Endodermal cell (in vitro differentiated cells): ENCODE measurements around the gene ALKBH1. TPM values are rescaled to one million over a fixed set of nuclear protein-coding genes. Genes with fewer than 3 reads are reported as not detected.

Experiments
- DNase-seq: peaks from one replicate; pipeline ENCODE4 v3.0.0-alpha.2; 2017
- H3K27ac ChIP-seq: 2 replicates; pipeline ENCODE4 v1.5.1; 2013; ENCODE audit warnings: mild to moderate bottlenecking, low read depth, low read length, moderate library complexity
- H3K27me3 ChIP-seq: 2 replicates; pipeline ENCODE4 v1.6.1; 2013; ENCODE audit warnings: mild to moderate bottlenecking, low read length, moderate library complexity; ENCODE audit not compliant: insufficient read depth, control insufficient read depth, poor library complexity, severe bottlenecking
- H3K36me3 ChIP-seq: 2 replicates; pipeline ENCODE4 v1.7.0; 2013; ENCODE audit warnings: mild to moderate bottlenecking, low read length, moderate library complexity; ENCODE audit not compliant: control insufficient read depth, insufficient read depth
- H3K4me1 ChIP-seq: one replicate; pipeline ENCODE4 v1.7.0; 2013; ENCODE audit warnings: low read length; ENCODE audit not compliant: control insufficient read depth, insufficient read depth
- H3K4me3 ChIP-seq: 2 replicates; pipeline ENCODE4 v1.5.1; 2013; ENCODE audit warnings: mild to moderate bottlenecking, low read length, moderate library complexity
- H3K9ac ChIP-seq: 2 replicates; pipeline ENCODE4 v1.6.1; 2013; ENCODE audit warnings: mild to moderate bottlenecking, low read length, moderate library complexity; ENCODE audit not compliant: poor library complexity, severe bottlenecking; ENCODE audit errors: extremely low read depth
- H3K9me3 ChIP-seq: 2 replicates; pipeline ENCODE4 v1.6.1; 2013; ENCODE audit warnings: mild to moderate bottlenecking, low read length, moderate library complexity; ENCODE audit not compliant: control insufficient read depth
- H3K27ac Mint-ChIP-seq: 2 replicates; pipeline ENCODE4 v1.8.0; 2020; ENCODE audit warnings: mixed read lengths
- H3K27me3 Mint-ChIP-seq: 2 replicates; pipeline ENCODE4 v1.8.0; 2021; ENCODE audit warnings: mild to moderate bottlenecking, mixed read lengths; ENCODE audit not compliant: insufficient read depth
- H3K36me3 Mint-ChIP-seq: 2 replicates; pipeline ENCODE4 v1.8.0; 2020; ENCODE audit warnings: low read depth, mixed read lengths
- H3K4me1 Mint-ChIP-seq: 2 replicates; pipeline ENCODE4 v1.8.0; 2020; ENCODE audit warnings: mixed read lengths
- H3K4me3 Mint-ChIP-seq: 2 replicates; pipeline ENCODE4 v1.8.0; 2020; ENCODE audit warnings: mild to moderate bottlenecking, moderate library complexity, mixed read lengths
- H3K9me3 Mint-ChIP-seq: 2 replicates; pipeline ENCODE4 v1.8.0; 2020; ENCODE audit warnings: mild to moderate bottlenecking, mixed read lengths
- WGBS, 2 experiments: methylation state at CpG; one replicate each; pipeline versions ENCODE4 v1.1.5 to v1.1.7; 2013; ENCODE audit warnings: missing lambda C conversion rate in 2 of 2, mixed read lengths in 1 of 2; ENCODE audit not compliant: insufficient coverage in 1 of 2, insufficient read length in 1 of 2; 5-methylcytosine and 5-hydroxymethylcytosine counted together
- total RNA-seq, 2 donors: library from RNA; stranded (reverse); fragmentation: NEBNext Ultra II Directional in 1 of 2; extraction: Animal tissue kit (Norgen Biotek cat#: 25700) in 1 of 2; gene quantifications; 2 replicates in 1 of 2; 3 replicates in 1 of 2; pipeline ENCODE4 v1.2.1, GENCODE V29; 2021
- TF ChIP-seq, protein P1 (sequence below): fragments of 200-600 bp; sonication (generic); conservative IDR thresholded peaks from 2 replicates; pipeline ENCODE4 v1.5.0; 2021; ENCODE audit warnings: antibody characterized with exemption, mild to moderate bottlenecking

ALKBH1 gene
- total RNA-seq, 2 donors from 2014 or later = 11.0 to 15.1 TPM

DNA sequence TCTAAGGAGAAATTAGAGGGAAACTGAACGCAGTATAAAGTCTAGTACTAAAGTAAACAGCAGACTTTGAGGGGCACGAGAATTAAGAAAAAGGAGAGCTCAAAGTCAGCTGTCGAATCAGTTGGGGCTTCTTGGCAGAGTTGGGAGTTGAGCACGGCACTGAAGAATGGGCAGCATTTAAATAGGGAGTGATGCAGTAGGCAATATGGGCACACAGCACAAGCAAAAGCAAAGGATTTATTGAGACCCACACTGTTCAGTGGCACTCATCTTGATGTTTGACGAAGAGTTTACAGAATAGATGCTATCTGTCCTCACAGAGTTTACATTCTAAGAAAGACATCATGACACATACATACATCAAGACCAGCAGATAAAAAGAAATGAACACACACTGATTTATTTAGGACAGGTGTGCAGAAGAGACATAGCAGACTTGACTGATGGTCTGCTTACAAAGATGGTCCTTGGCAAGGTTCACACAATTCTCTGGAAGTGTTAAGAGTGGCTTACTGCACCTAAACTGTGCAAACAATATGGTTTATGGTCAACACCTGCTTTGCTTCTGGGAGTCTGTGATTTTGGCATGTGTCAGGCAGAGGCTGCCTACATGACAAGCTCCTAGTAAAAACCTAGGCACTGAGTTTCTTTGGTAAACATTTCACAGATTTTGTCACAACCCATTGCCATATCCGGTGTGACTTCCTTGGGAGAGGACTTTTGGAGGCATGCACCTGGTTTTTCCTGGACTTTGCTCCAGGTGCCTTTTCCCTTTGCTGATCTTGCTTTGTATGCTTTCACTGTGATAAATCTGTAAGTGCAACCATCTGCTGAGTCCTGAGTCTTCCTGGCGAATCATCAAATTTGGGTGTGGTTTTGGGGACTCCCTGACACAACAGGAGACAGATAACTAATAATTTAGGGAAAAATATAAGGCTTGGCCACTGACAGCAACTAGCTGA is 26.3 kb downstream of the ALKBH1 start:
- Mint-ChIP-seq H3K9me3 (no peaks in the 10 kb centered on the region), H3K36me3 (peaks cover 48% of the 10 kb centered on the region), H3K4me1 (no peaks in the 10 kb centered on the region), H3K4me3 (no peak overlapping the region), H3K27ac (no peak overlapping the region), H3K27me3 (no peaks in the 10 kb centered on the region)
- no peak for DNase-seq
- no peaks in the 10 kb centered on the region for H3K27me3 ChIP-seq
- no peak overlapping the region for H3K9ac ChIP-seq
- H3K9me3 ChIP-seq = no peaks in the 10 kb centered on the region
- no peaks in the 10 kb centered on the region for H3K4me1 ChIP-seq
- H3K36me3 ChIP-seq = peaks cover 41% of the 10 kb centered on the region
- TF ChIP-seq, protein P1, sequence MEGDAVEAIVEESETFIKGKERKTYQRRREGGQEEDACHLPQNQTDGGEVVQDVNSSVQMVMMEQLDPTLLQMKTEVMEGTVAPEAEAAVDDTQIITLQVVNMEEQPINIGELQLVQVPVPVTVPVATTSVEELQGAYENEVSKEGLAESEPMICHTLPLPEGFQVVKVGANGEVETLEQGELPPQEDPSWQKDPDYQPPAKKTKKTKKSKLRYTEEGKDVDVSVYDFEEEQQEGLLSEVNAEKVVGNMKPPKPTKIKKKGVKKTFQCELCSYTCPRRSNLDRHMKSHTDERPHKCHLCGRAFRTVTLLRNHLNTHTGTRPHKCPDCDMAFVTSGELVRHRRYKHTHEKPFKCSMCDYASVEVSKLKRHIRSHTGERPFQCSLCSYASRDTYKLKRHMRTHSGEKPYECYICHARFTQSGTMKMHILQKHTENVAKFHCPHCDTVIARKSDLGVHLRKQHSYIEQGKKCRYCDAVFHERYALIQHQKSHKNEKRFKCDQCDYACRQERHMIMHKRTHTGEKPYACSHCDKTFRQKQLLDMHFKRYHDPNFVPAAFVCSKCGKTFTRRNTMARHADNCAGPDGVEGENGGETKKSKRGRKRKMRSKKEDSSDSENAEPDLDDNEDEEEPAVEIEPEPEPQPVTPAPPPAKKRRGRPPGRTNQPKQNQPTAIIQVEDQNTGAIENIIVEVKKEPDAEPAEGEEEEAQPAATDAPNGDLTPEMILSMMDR = no peak
- WGBS, 2 experiments = 94 to 100% methylated on average over 6 to 7 of the region's 7 CpGs
- no peak overlapping the region for H3K27ac ChIP-seq
- H3K4me3 ChIP-seq = no peak overlapping the region

DNA sequence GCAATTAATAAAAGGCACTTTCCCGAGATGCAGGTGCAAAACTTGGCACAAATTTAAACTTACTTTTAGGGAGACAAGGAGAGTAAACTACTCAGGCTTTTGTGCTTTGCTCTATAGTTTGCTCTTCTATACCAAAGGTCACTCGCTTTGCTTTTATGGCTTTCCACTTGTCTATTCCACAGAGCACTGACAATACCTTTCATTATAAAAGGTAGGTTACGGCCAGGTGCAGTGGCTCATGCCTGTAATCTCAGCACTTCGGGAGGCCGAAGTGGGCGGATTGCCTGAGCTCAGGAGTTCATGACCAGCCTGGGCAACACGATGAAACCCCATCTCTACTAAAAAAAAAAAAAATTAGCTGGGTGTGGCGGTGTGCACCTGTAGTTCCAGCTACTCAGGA is 32.9 kb downstream of the ALKBH1 start:
- H3K27ac ChIP-seq = no peak overlapping the region
- DNase-seq = no peak
- H3K9me3 Mint-ChIP-seq = no peaks in the 10 kb centered on the region
- no peak overlapping the region for H3K4me3 Mint-ChIP-seq
- no peaks in the 10 kb centered on the region for H3K4me1 Mint-ChIP-seq
- H3K36me3 Mint-ChIP-seq = peaks cover 51% of the 10 kb centered on the region
- no peak overlapping the region for H3K9ac ChIP-seq
- no peaks in the 10 kb centered on the region for H3K4me1 ChIP-seq
- no peak overlapping the region for H3K27ac Mint-ChIP-seq
- H3K36me3 ChIP-seq = peaks cover 51% of the 10 kb centered on the region
- WGBS, 2 experiments = 90 to 100% methylated on average over 2 to 8 of the region's 8 CpGs
- no peak overlapping the region for H3K4me3 ChIP-seq
- TF ChIP-seq, protein P1 = no peak
- no peaks in the 10 kb centered on the region for H3K27me3 Mint-ChIP-seq
- no peaks in the 10 kb centered on the region for H3K27me3 ChIP-seq
- no peaks in the 10 kb centered on the region for H3K9me3 ChIP-seq

DNA sequence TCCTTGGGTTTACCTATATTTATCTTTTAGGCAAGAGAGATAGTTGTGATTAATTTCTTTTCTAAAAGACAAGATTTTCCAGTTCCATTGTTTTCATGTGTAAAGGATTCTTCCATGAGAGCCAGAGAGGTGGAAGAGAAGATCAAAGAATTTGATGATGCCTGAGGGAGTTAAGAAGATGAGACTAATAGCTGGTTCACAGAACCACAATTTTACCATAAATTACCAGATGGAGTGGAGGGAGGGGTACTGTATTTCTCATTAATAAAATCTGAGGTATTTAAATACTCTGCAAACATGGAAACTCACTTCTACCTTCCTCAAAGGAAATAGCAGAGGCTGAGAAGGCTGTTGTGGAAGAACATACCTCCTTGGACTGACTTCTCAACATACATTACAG is 34.6 kb downstream of the ALKBH1 start:
- Histone ChIP-seq H3K4me3 (no peak overlapping the region), H3K27me3 (no peaks in the 10 kb centered on the region), H3K36me3 (peaks cover 45% of the 10 kb centered on the region), H3K27ac (no peak overlapping the region), H3K9ac (no peak overlapping the region), H3K4me1 (no peaks in the 10 kb centered on the region), H3K9me3 (no peaks in the 10 kb centered on the region)
- H3K27ac Mint-ChIP-seq = no peak overlapping the region
- no peaks in the 10 kb centered on the region for H3K4me1 Mint-ChIP-seq
- H3K27me3 Mint-ChIP-seq = no peaks in the 10 kb centered on the region
- no peak for DNase-seq
- H3K4me3 Mint-ChIP-seq = no peak overlapping the region
- TF ChIP-seq, protein P1 = no peak
- H3K9me3 Mint-ChIP-seq = no peaks in the 10 kb centered on the region
- H3K36me3 Mint-ChIP-seq = peaks cover 35% of the 10 kb centered on the region
